ENCODE data around the gene WWTR1. TPM values are rescaled to one million over a fixed set of nuclear protein-coding genes. Genes with fewer than 3 reads are reported as not detected.

The WWTR1 gene
- total RNA-seq (2022; extraction: Qiagen RNA extraction; ENCODE audit: low read depth), result 126 to 150 TPM (median 147 TPM) in 5 replicates

GRCh38 chr3:149657926-149658743, at the start of gene WWTR1:
TSS of gene WWTR1 (minus strand) at chr3:149658025. CDS start at chr3:149657306, 719 bp downstream.

GRCh38 chr3:149474250-149474817, 183.5 kb downstream of the WWTR1 start, which contains the start of gene TM4SF4:
TSS of gene TM4SF4 (plus strand) at chr3:149474697. CDS start at chr3:149474878, 181 bp downstream.

Other genes starting within 250 kb of the WWTR1 start
- 30.0 to 39.1 TPM (median 37.6 TPM) in 5 replicates for gene TM4SF4, start 183.3 kb downstream of the WWTR1 start, total RNA-seq (2022; extraction: Qiagen RNA extraction; ENCODE audit: low read depth)
- 32.2 to 40.3 TPM (median 36.4 TPM) in 5 replicates for gene COMMD2, start 94.5 kb upstream of the WWTR1 start, total RNA-seq (2022; extraction: Qiagen RNA extraction; ENCODE audit: low read depth)
- gene ANKUB1, start 134.5 kb upstream of the WWTR1 start, total RNA-seq (2022; extraction: Qiagen RNA extraction; ENCODE audit: low read depth), result not detected in 5 replicates
- gene RNF13, start 155.2 kb upstream of the WWTR1 start, total RNA-seq (2022; extraction: Qiagen RNA extraction; ENCODE audit: low read depth), result 37.0 to 51.4 TPM (median 40.5 TPM) in 5 replicates